ENCODE data around the gene CAMK2A.

CAMK2A gene

DNA sequence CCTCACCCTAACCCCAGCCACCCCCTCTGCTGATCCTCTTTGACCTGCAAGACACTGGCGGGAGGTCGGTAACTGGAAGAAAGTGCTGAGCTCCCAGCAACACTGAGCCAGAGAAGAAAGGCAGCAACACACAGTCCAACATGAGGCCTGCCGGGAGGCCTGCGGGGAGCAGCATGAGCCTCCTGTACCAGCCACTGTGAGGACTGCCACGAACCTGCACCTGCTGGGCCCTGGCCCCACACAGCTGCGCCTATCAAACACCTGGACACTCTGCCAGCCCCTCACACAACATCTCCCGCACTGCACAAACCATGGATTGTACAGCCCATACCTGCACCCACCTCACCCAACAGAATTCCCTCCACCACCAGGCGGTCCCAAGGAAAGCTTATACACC is 18.3 kb downstream of the CAMK2A start:
- Histone ChIP-seq H2AFZ (ENCODE audit: low read depth) (no peak overlapping the region), H3K4me1 (ENCODE audit: low read depth, poor library complexity, severe bottlenecking) (no peaks in the 10 kb centered on the region), H4K20me1 (ENCODE audit: insufficient read depth) (no peaks in the 10 kb centered on the region), H3K9ac (no peak overlapping the region), H3K4me2 (no peak overlapping the region), H3K4me3 (IDR thresholded peaks at IDR 0.05; ENCODE audit: insufficient read depth, low read depth, low read length) (no peak overlapping the region), H3K27me3 (ENCODE audit: insufficient read depth, low read depth) (no peaks in the 10 kb centered on the region), H3K79me2 (ENCODE audit: insufficient read depth, low read depth) (no peaks in the 10 kb centered on the region), H3K36me3 (ENCODE audit: insufficient read depth) (no peaks in the 10 kb centered on the region), H3K27ac (no peak overlapping the region)
- no peak for TF ChIP-seq CTCF (conservative IDR thresholded peaks at IDR 0.05; ENCODE audit: low read depth, low read length)

GRCh38 chr5:150270541-150271295 is 18.9 kb downstream of the CAMK2A start:
- H3K4me2 ChIP-seq: no peak overlapping the region
- TF ChIP-seq CTCF (conservative IDR thresholded peaks at IDR 0.05; ENCODE audit: low read depth, low read length): no peak
- H4K20me1 ChIP-seq (ENCODE audit: insufficient read depth): no peaks in the 10 kb centered on the region
- no peak overlapping the region for H3K9ac ChIP-seq
- no peaks in the 10 kb centered on the region for H3K27me3 ChIP-seq (ENCODE audit: insufficient read depth, low read depth)
- no peak overlapping the region for H2AFZ ChIP-seq (ENCODE audit: low read depth)
- H3K36me3 ChIP-seq (ENCODE audit: insufficient read depth): no peaks in the 10 kb centered on the region
- H3K4me3 ChIP-seq (IDR thresholded peaks at IDR 0.05; ENCODE audit: insufficient read depth, low read depth, low read length): no peak overlapping the region
- H3K27ac ChIP-seq: no peak overlapping the region
- H3K79me2 ChIP-seq (ENCODE audit: insufficient read depth, low read depth): no peaks in the 10 kb centered on the region
- no peaks in the 10 kb centered on the region for H3K4me1 ChIP-seq (ENCODE audit: low read depth, poor library complexity, severe bottlenecking)

DNA sequence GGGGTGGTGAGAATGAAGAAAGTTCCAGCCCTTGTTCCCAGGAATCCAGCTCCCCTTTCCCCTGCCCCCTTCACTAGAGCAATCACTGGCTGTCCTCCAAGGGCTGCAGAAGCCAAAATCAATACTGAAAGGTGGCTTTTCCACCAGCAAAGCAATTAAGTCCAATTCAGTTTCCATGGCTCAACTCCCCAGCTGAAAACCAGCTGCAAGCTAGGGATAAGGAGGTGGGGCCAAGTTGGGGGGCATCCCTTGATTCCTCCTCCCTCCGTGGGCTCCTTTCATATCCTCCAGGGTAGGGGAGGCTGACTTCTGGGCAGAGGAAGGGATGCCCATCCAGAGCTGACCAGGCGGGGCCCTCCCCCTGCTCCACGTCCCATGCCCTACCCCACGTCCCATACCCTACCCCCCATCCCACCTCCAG is 22.7 kb downstream of the CAMK2A start:
- no peak for TF ChIP-seq CTCF (conservative IDR thresholded peaks at IDR 0.05; ENCODE audit: low read depth, low read length)
- no peaks in the 10 kb centered on the region for H4K20me1 ChIP-seq (ENCODE audit: insufficient read depth)
- no peak overlapping the region for H3K4me2 ChIP-seq
- no peaks in the 10 kb centered on the region for H3K79me2 ChIP-seq (ENCODE audit: insufficient read depth, low read depth)
- H3K36me3 ChIP-seq (ENCODE audit: insufficient read depth): no peaks in the 10 kb centered on the region
- no peak overlapping the region for H3K27ac ChIP-seq
- H3K27me3 ChIP-seq (ENCODE audit: insufficient read depth, low read depth): no peaks in the 10 kb centered on the region
- no peaks in the 10 kb centered on the region for H3K4me1 ChIP-seq (ENCODE audit: low read depth, poor library complexity, severe bottlenecking)
- H3K4me3 ChIP-seq (IDR thresholded peaks at IDR 0.05; ENCODE audit: insufficient read depth, low read depth, low read length): no peak overlapping the region
- no peak overlapping the region for H2AFZ ChIP-seq (ENCODE audit: low read depth)
- H3K9ac ChIP-seq: no peak overlapping the region

- Histone ChIP-seq H3K4me3 (IDR thresholded peaks at IDR 0.05; ENCODE audit: insufficient read depth, low read depth, low read length) (no peak overlapping the region), H3K27me3 (ENCODE audit: insufficient read depth, low read depth) (no peaks in the 10 kb centered on the region), H3K4me2 (no peak overlapping the region), H3K4me1 (ENCODE audit: low read depth, poor library complexity, severe bottlenecking) (no peaks in the 10 kb centered on the region), H2AFZ (ENCODE audit: low read depth) (no peak overlapping the region), H3K36me3 (ENCODE audit: insufficient read depth) (no peaks in the 10 kb centered on the region), H3K9ac (no peak overlapping the region), H3K79me2 (ENCODE audit: insufficient read depth, low read depth) (no peaks in the 10 kb centered on the region), H3K27ac (no peak overlapping the region), H4K20me1 (ENCODE audit: insufficient read depth) (no peaks in the 10 kb centered on the region)
- TF ChIP-seq CTCF (conservative IDR thresholded peaks at IDR 0.05; ENCODE audit: low read depth, low read length): no peak
Observed at GRCh38 chr5:150265870-150266383, 23.6 kb downstream of the CAMK2A start.
